Cardiac muscle cell (in vitro differentiated cells and primary cell): Measurements from ENCODE around the gene CEP78. TPM values are rescaled to one million over a fixed set of nuclear protein-coding genes. Genes with fewer than 3 reads are reported as not detected.

ENCODE experiments used
- DNase-seq, 2 donors: peaks; one replicate each; pipeline versions ENCODE4 v3.0.0 to v3.0.0-alpha.2; 2010 to 2017; ENCODE audit warnings: low read depth in 1 of 2, low spot score in 1 of 2
- H3K27ac ChIP-seq: fragments of 200-600 bp; sonication (generic); 2 replicates; pipeline ENCODE4 v1.5.1; 2016
- H3K27me3 ChIP-seq: fragments of 200-600 bp; sonication (generic); 2 replicates; pipeline ENCODE4 v1.6.0; 2016; ENCODE audit warnings: control low read depth
- H3K36me3 ChIP-seq: fragments of 200-600 bp; sonication (generic); 2 replicates; pipeline ENCODE4 v1.5.1; 2016; ENCODE audit warnings: control low read depth
- H3K4me1 ChIP-seq: fragments of 200-600 bp; sonication (generic); 2 replicates; pipeline ENCODE4 v1.8.1; 2017; ENCODE audit warnings: low read depth, mild to moderate bottlenecking, mixed run types
- H3K4me3 ChIP-seq: fragments of 200-600 bp; sonication (generic); 2 replicates; pipeline ENCODE4 v1.5.1; 2016; ENCODE audit warnings: mild to moderate bottlenecking
- H3K9me3 ChIP-seq: fragments of 200-600 bp; sonication (generic); 2 replicates; pipeline ENCODE4 v1.5.1; 2017; ENCODE audit warnings: low read depth, mild to moderate bottlenecking, control low read depth
- polyA plus RNA-seq: library from polyadenylated mRNA; unstranded; fragments of >200 nt; fragmentation: Nextera tagmentation; extraction: Ambion mirVana; gene quantifications from 2 replicates; pipeline ENCODE4 v1.2.1, GENCODE V29; 2016
- total RNA-seq: library from RNA; depleted of rRNA; stranded (reverse); fragments of >200 nt; gene quantifications from 2 replicates; pipeline ENCODE4 v1.2.3, GENCODE V29; 2016
- TF ChIP-seq, protein P1 (sequence below): IDR thresholded peaks from 2 replicates; pipeline ENCODE4 v1.5.1; 2012; ENCODE audit warnings: low read depth, mild to moderate bottlenecking, low read length

The CEP78 gene
- total and polyA plus RNA-seq, 2 experiments from 2014 or later, result 14.7 to 31.9 TPM

DNA sequence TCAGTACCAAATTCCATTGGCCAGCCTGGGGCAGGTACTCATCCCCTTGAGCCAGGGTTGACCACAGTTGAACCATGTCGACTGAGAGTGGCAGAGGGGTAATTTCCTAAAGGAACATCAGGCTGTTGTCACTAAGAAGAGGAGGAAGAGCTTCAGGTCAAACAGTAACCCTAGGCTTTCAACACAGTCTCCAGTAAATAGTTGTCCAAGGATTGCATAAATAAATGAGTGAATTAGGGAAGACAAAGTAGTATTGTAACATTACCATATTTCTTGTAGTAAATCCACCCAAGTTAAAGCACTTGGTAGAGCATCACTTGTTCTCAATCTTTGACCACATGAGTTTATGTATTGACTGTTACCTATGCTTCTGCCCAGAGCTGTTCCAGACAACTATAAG, 68.5 kb downstream of the CEP78 start:
- H3K4me1 ChIP-seq, result no peaks in the 10 kb centered on the region
- H3K27me3 ChIP-seq, result no peaks in the 10 kb centered on the region
- TF ChIP-seq, protein P1, sequence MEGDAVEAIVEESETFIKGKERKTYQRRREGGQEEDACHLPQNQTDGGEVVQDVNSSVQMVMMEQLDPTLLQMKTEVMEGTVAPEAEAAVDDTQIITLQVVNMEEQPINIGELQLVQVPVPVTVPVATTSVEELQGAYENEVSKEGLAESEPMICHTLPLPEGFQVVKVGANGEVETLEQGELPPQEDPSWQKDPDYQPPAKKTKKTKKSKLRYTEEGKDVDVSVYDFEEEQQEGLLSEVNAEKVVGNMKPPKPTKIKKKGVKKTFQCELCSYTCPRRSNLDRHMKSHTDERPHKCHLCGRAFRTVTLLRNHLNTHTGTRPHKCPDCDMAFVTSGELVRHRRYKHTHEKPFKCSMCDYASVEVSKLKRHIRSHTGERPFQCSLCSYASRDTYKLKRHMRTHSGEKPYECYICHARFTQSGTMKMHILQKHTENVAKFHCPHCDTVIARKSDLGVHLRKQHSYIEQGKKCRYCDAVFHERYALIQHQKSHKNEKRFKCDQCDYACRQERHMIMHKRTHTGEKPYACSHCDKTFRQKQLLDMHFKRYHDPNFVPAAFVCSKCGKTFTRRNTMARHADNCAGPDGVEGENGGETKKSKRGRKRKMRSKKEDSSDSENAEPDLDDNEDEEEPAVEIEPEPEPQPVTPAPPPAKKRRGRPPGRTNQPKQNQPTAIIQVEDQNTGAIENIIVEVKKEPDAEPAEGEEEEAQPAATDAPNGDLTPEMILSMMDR, result no peak
- peak in 1 of 2 donors; percentile 51 for DNase-seq
- no peak overlapping the region for H3K4me3 ChIP-seq
- H3K9me3 ChIP-seq, result no peaks in the 10 kb centered on the region
- no peak overlapping the region for H3K27ac ChIP-seq
- H3K36me3 ChIP-seq, result peaks cover 29% of the 10 kb centered on the region

DNA sequence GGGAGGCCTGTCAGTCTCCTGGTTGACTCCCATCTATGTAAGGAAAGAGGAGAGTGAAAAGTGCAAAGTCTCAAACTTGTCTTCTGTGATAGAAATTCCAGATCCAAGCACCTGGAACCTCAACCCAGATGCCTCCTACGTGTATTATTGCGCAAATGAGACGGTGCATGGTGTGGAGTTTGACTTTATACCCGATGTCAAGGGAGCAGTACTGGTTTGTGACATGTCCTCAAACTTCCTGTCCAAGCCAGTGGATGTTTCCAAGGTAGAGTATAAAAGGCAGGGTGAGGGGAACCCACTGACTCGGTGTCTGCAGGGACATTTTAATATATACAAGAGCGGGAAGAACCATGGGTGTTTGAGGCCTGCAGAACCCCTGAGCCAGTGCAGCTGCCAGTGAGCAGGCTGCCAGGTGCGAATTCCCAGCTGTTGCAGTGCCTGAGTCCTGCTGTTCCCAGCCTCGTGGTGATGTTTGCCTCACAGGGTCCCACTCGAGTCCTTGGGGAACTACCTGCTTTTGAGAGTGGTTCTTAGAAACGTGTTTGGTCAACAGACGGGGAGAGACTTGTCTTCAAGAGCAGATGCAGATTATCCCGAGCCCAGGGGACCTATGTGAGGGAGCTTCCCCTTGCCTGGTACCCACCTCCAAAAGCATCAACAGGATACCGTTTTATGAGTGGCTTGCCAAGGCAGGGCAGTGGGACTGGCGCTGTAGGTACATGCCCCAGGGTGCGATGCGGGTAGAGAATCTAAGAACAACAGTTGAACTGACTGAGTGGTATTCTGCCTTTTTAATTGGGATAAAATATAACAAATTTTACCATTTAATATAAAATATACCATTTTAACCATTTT, 70.6 kb downstream of the CEP78 start:
- TF ChIP-seq, protein P1, result no peak
- H3K4me3 ChIP-seq, result no peak overlapping the region
- no peak for DNase-seq
- H3K4me1 ChIP-seq, result no peaks in the 10 kb centered on the region
- no peak overlapping the region for H3K27ac ChIP-seq
- no peaks in the 10 kb centered on the region for H3K9me3 ChIP-seq
- H3K27me3 ChIP-seq, result no peaks in the 10 kb centered on the region
- H3K36me3 ChIP-seq, result peaks cover 27% of the 10 kb centered on the region

DNA sequence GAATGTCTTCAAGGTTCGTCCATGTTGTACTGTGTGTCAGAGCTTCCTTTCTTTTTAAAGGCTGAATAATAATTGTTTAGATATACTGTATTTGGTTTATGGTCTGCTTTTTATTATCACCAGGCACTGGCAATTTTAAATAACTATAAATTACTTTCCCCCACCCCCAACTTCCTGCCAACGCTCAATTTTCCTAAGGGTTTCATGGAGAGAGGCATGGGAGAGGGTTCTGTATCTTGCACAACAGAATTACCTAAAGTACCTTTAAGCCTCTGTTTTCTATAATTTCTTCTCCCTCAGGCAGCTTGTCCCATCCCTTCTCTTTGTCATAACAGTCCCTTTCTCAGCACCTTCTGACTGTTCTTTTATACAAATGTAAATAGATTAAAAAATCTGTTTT, 71.5 kb downstream of the CEP78 start:
- TF ChIP-seq, protein P1, result no peak
- no peaks in the 10 kb centered on the region for H3K9me3 ChIP-seq
- no peak overlapping the region for H3K27ac ChIP-seq
- H3K36me3 ChIP-seq, result peaks cover 26% of the 10 kb centered on the region
- no peak for DNase-seq
- no peak overlapping the region for H3K4me3 ChIP-seq
- no peaks in the 10 kb centered on the region for H3K4me1 ChIP-seq
- no peaks in the 10 kb centered on the region for H3K27me3 ChIP-seq

DNA sequence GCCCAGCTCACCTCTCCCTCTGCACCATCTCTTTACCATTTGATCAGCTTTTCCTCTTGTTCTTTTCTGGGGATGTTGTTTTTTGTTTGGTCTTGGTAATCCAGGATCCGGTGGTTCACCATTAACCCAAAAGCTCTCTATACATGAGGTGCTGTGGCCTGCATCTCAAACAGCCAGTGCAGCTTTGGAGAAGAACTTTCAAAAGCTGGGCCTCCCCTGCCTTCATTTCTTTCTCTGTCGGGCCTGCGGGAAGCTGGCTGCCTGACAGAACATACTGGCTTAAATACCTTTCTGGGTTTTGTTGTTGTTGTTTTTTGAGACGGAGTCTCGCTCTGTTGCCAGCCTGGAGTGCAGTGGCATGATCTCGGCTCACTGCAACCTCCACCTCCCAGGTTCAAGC, 73.2 kb downstream of the CEP78 start:
- Histone ChIP-seq H3K36me3 (peaks cover 22% of the 10 kb centered on the region), H3K9me3 (no peaks in the 10 kb centered on the region), H3K27me3 (no peaks in the 10 kb centered on the region), H3K4me3 (no peak overlapping the region), H3K4me1 (no peaks in the 10 kb centered on the region), H3K27ac (no peak overlapping the region)
- TF ChIP-seq, protein P1, result no peak
- no peak for DNase-seq

DNA sequence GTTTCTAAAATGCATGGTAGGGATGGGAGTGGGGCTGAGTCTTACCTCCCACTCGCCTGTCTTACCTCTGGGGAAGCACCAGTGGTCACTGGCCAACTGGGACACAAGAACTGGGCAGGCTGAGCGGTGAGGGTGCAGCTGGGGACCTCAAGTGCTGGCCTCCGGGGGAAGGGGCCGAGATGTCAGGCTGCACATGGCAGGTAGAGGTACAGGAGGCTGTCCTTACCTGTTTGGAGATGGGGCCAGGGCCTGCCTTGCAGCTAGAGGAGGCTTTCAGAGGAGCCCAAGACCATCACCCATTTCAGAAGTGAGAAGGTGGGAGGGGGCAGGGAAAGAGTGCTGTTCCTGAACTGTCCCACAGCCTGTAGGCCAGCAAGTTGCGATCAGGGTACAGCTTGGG, 75.2 kb downstream of the CEP78 start:
- Histone ChIP-seq H3K4me1 (no peaks in the 10 kb centered on the region), H3K9me3 (no peaks in the 10 kb centered on the region), H3K27ac (no peak overlapping the region), H3K4me3 (no peak overlapping the region), H3K27me3 (no peaks in the 10 kb centered on the region), H3K36me3 (peaks cover 21% of the 10 kb centered on the region)
- no peak for DNase-seq
- TF ChIP-seq, protein P1, result no peak
